C4-2B (cell line): ENCODE measurements around the gene FAS.

Experiments used
- CTCF ChIP-seq: fragments of 450-650 bp; conservative IDR thresholded peaks from 2 replicates; pipeline ENCODE4 v1.5.1; 2017; ENCODE audit warnings: mild to moderate bottlenecking
- ZFX ChIP-seq: fragments of 450-650 bp; IDR thresholded peaks from 2 replicates; pipeline ENCODE4 v1.6.1; 2017

- TF ChIP-seq CTCF (no peak), ZFX (no peak)
Observed at GRCh38 chr10:88979153-88979562, 11.4 kb upstream of the FAS start.
